SK-N-MC (cell line): ENCODE results near the gene GTF3A.

ENCODE experiments used
- EZH2 ChIP-seq: fragments of 200-600 bp; sonication (generic); IDR thresholded peaks from one replicate; pipeline ENCODE4 v1.6.1; 2017; ENCODE audit warnings: antibody characterized with exemption
- POLR2AphosphoS5 ChIP-seq: IDR thresholded peaks from 2 replicates; pipeline ENCODE4 v1.6.1; 2012; ENCODE audit warnings: mild to moderate bottlenecking, low read depth, low read length, borderline replicate concordance

- TF ChIP-seq POLR2AphosphoS5, result peak; percentile 93
- TF ChIP-seq EZH2, result no peak
Measured at GRCh38 chr13:27424246-27425157, at the start of gene GTF3A.
